Keratinocyte (primary cell): ENCODE results near the gene RGS18. TPM values are rescaled to one million over a fixed set of nuclear protein-coding genes. Genes with fewer than 3 reads are reported as not detected.

Source experiments
- DNase-seq: peaks from one replicate; pipeline ENCODE4 v3.0.0-alpha.2; 2011; ENCODE audit warnings: low read depth, missing footprints, low spot score
- FAIRE-seq: peaks from 2 replicates; lab custom pipeline; 2011; peaks lifted over from hg19 to GRCh38; lab: Jason Lieb, UNC
- H2AFZ ChIP-seq: 2 replicates; pipeline ENCODE4 v1.6.0; 2012; ENCODE audit warnings: low read length, control low read depth, inconsistent platforms; ENCODE audit not compliant: control insufficient read depth
- H3K27ac ChIP-seq: 2 replicates; pipeline ENCODE4 v1.5.1; 2011; ENCODE audit warnings: low read length; ENCODE audit not compliant: control insufficient read depth, insufficient read depth
- H3K27me3 ChIP-seq: 3 replicates; pipeline ENCODE4 v1.6.0; 2011; ENCODE audit warnings: low read length; ENCODE audit not compliant: control insufficient read depth, insufficient read depth; ENCODE audit errors: extremely low read depth
- H3K36me3 ChIP-seq, 2 experiments: 2 replicates in 1 of 2; 3 replicates in 1 of 2; pipeline ENCODE4 v1.5.1; 2011; ENCODE audit warnings: low read length in 2 of 2, mild to moderate bottlenecking in 1 of 2; ENCODE audit not compliant: control insufficient read depth in 2 of 2, insufficient read depth in 2 of 2; ENCODE audit errors: extremely low read depth in 1 of 2
- H3K4me1 ChIP-seq: 3 replicates; pipeline ENCODE4 v1.5.1; 2011; ENCODE audit warnings: low read length; ENCODE audit not compliant: control insufficient read depth, insufficient read depth; ENCODE audit errors: extremely low read depth
- H3K4me2 ChIP-seq: 3 replicates; pipeline ENCODE4 v1.6.0; 2011; ENCODE audit warnings: low read depth, low read length; ENCODE audit not compliant: control insufficient read depth, insufficient read depth; ENCODE audit errors: extremely low read depth
- H3K4me3 ChIP-seq, 3 experiments: fragments of 200-600 bp in 1 of 3; sonication (generic) in 1 of 3; 2 replicates in 2 of 3; 3 replicates in 1 of 3; pipeline ENCODE4 v1.5.1; 2011 to 2016; ENCODE audit warnings: low read length in 3 of 3, mild to moderate bottlenecking in 3 of 3, control low read depth in 2 of 3, inconsistent platforms in 1 of 3, low read depth in 1 of 3, mixed read lengths in 1 of 3, mixed run types in 1 of 3, moderate library complexity in 1 of 3; ENCODE audit not compliant: control insufficient read depth in 2 of 3, insufficient read depth in 2 of 3; ENCODE audit errors: extremely low read depth in 1 of 3
- H3K79me2 ChIP-seq: 2 replicates; pipeline ENCODE4 v1.6.0; 2012; ENCODE audit warnings: low read length; ENCODE audit not compliant: control insufficient read depth, insufficient read depth
- H3K9ac ChIP-seq: 3 replicates; pipeline ENCODE4 v1.6.0; 2011; ENCODE audit warnings: low read length; ENCODE audit not compliant: control insufficient read depth, insufficient read depth; ENCODE audit errors: extremely low read depth
- H3K9me1 ChIP-seq: 3 replicates; pipeline ENCODE4 v1.6.0; 2011; ENCODE audit warnings: low read length; ENCODE audit not compliant: control insufficient read depth, insufficient read depth; ENCODE audit errors: extremely low read depth
- H3K9me3 ChIP-seq: 2 replicates; pipeline ENCODE4 v1.5.1; 2012; ENCODE audit warnings: low read depth, low read length; ENCODE audit not compliant: control insufficient read depth
- H4K20me1 ChIP-seq: 3 replicates; pipeline ENCODE4 v1.6.0; 2011; ENCODE audit warnings: low read length; ENCODE audit not compliant: control insufficient read depth, insufficient read depth; ENCODE audit errors: extremely low read depth
- CTCF ChIP-seq, 3 experiments: IDR thresholded peaks in 1 of 3; conservative IDR thresholded peaks in 1 of 3; optimal IDR thresholded peaks in 1 of 3; 2 replicates in 2 of 3; 3 replicates in 1 of 3; pipeline versions ENCODE3 to v1.5.1; 2011; ENCODE audit warnings: low read length in 3 of 3, mild to moderate bottlenecking in 3 of 3, moderate library complexity in 2 of 3, control low read depth in 1 of 3, inconsistent platforms in 1 of 3; ENCODE audit not compliant: insufficient read depth in 2 of 3; ENCODE audit errors: extremely low read depth in 1 of 3
- EZH2 ChIP-seq: IDR thresholded peaks from one replicate; pipeline ENCODE4 v1.6.1; 2012; ENCODE audit warnings: inconsistent platforms, mild to moderate bottlenecking, low read length, moderate library complexity
- dilution Hi-C: fragments of 300-500 bp; cut with MboI; formaldehyde crosslinking; loops from one replicate; pipeline ENCODE4 v1.7.0; 2020; ENCODE audit warnings: low sequenced_read_pairs; ENCODE audit not compliant: extremely low pct_ligation_motif_present
- polyA plus RNA-seq, 5 experiments: library from polyadenylated mRNA; depleted of rRNA in 3 of 5; stranded (reverse) in 3 of 5; stranded (forward) in 1 of 5; unstranded in 1 of 5; fragments of >200 nt; gene quantifications; 1 replicate in 1 of 5; 2 replicates in 3 of 5; 3 replicates in 1 of 5; pipeline versions ENCODE4 v1.2.1 to v1.2.3, GENCODE V29; 2011 to 2012; ENCODE audit warnings: missing spikeins in 2 of 5, low read depth in 1 of 5, low replicate concordance in 1 of 5

The RGS18 gene
- polyA plus RNA-seq, 1 donor (not counting 4 experiments of a cell fraction or from before 2014, with no cell fraction given), result 1.6 TPM

- Histone ChIP-seq H3K9me3 (no peaks in the 10 kb centered on the region), H3K36me3 (no peaks in the 10 kb centered on the region), H4K20me1 (no peaks in the 10 kb centered on the region), H3K4me1 (peaks cover 3% of the 10 kb centered on the region), H3K4me2 (no peak overlapping the region), H3K4me3 (no peak overlapping the region), H3K27me3 (no peaks in the 10 kb centered on the region), H3K9ac (no peak overlapping the region), H3K79me2 (no peaks in the 10 kb centered on the region), H2AFZ (no peak overlapping the region), H3K27ac (no peak overlapping the region), H3K9me1 (no peaks in the 10 kb centered on the region)
- DNase-seq, result no peak
- dilution Hi-C loops, result no loop called here
- no peak for TF ChIP-seq EZH2
- no peak for TF ChIP-seq CTCF (optimal IDR thresholded peaks at IDR 0.05 in 1 of 3, IDR thresholded peaks at IDR 0.05 in 1 of 3, conservative IDR thresholded peaks at IDR 0.05 in 1 of 3; ENCODE audit: extremely low read depth in 1 of 3, insufficient read depth in 2 of 3, low read length in 3 of 3)
- FAIRE-seq, result no peak
These were observed 5.0 kb upstream of the RGS18 start for GRCh38 chr1:192153276-192153675.

GRCh38 chr1:192157067-192157466 is 1.2 kb upstream of the RGS18 start:
- no peaks in the 10 kb centered on the region for H3K27me3 ChIP-seq
- DNase-seq (no peak), FAIRE-seq (no peak)
- peaks cover 3% of the 10 kb centered on the region for H3K4me1 ChIP-seq
- no peaks in the 10 kb centered on the region for H3K9me3 ChIP-seq
- H3K36me3 ChIP-seq, result no peaks in the 10 kb centered on the region
- H3K9ac ChIP-seq, result no peak overlapping the region
- no peak overlapping the region for H2AFZ ChIP-seq
- no peak overlapping the region for H3K27ac ChIP-seq
- no peak overlapping the region for H3K4me2 ChIP-seq
- H4K20me1 ChIP-seq, result no peaks in the 10 kb centered on the region
- no peaks in the 10 kb centered on the region for H3K9me1 ChIP-seq
- no peaks in the 10 kb centered on the region for H3K79me2 ChIP-seq
- TF ChIP-seq CTCF (optimal IDR thresholded peaks at IDR 0.05 in 1 of 3, IDR thresholded peaks at IDR 0.05 in 1 of 3, conservative IDR thresholded peaks at IDR 0.05 in 1 of 3; ENCODE audit: extremely low read depth in 1 of 3, insufficient read depth in 2 of 3, low read length in 3 of 3) (no peak), EZH2 (no peak)
- dilution Hi-C loops, result no loop called here
- no peak overlapping the region for H3K4me3 ChIP-seq
